ENCODE results near the gene LACRT.

The LACRT gene

GRCh38 chr12:54598970-54599369 is 35.7 kb downstream of the LACRT start:
- no peak for DNase-seq

GRCh38 chr12:54596526-54596946 is 38.2 kb downstream of the LACRT start:
- peak; percentile 49 for DNase-seq

GRCh38 chr12:54595471-54595870 is 39.2 kb downstream of the LACRT start:
- DNase-seq = no peak

GRCh38 chr12:54593725-54594124 is 41.0 kb downstream of the LACRT start:
- no peak for DNase-seq

- no peak for DNase-seq
Observed at GRCh38 chr12:54593135-54593534, 41.6 kb downstream of the LACRT start.

GRCh38 chr12:54592316-54592715 is 42.4 kb downstream of the LACRT start:
- no peak for DNase-seq

- DNase-seq = peak; percentile 9
Observed at GRCh38 chr12:54590978-54591591, 43.6 kb downstream of the LACRT start.

- DNase-seq = no peak
Observed at GRCh38 chr12:54589964-54590363, 44.7 kb downstream of the LACRT start.

GRCh38 chr12:54588890-54589267 is 45.8 kb downstream of the LACRT start:
- DNase-seq = no peak

GRCh38 chr12:54588110-54588889 is 46.4 kb downstream of the LACRT start, which contains the start of gene PPP1R1A:
PPP1R1A (minus strand) TSS chr12:54588659; CDS start chr12:54588488, 171 bp downstream.
- DNase-seq = no peak

GRCh38 chr12:54587315-54587873 is 47.3 kb downstream of the LACRT start:
- DNase-seq = no peak

GRCh38 chr12:54586620-54587019 is 48.1 kb downstream of the LACRT start:
- no peak for DNase-seq

GRCh38 chr12:54585243-54585642 is 49.5 kb downstream of the LACRT start:
- DNase-seq = no peak

GRCh38 chr12:54584128-54584527 is 50.6 kb downstream of the LACRT start:
- no peak for DNase-seq

- no peak for DNase-seq
Observed at GRCh38 chr12:54583726-54584125, 51.0 kb downstream of the LACRT start.

GRCh38 chr12:54581412-54581811 is 53.3 kb downstream of the LACRT start:
- no peak for DNase-seq
